IMR-90 (cell line): ENCODE results near the gene MYO1C. TPM values are rescaled to one million over a fixed set of nuclear protein-coding genes. Genes with fewer than 3 reads are reported as not detected.

Experiments used
- ATAC-seq: fragments of 200-7000 bp; cut with Tn5 transposase; 2 replicates; pipeline ENCODE4 v1.9.1; 2020; ENCODE audit warnings: low read depth, mild to moderate bottlenecking, moderate library complexity
- BruUV-seq: library from RNA; stranded (reverse); fragments of 400-500 nt; replicated peaks from 2 replicates; lab custom pipeline; 2021; lab: Mats Ljungman, UMichigan
- CTCF ChIA-PET: fragments of 300-600 bp; formaldehyde crosslinking; extraction: SDS; loops from one replicate; lab custom pipeline; 2021; ENCODE audit warnings: antibody characterized with exemption; lab: Yijun Ruan, JAX
- POLR2A ChIA-PET: fragments of 300-600 bp; sonication (Branson Sonifier 250); formaldehyde crosslinking; loops from one replicate; lab custom pipeline; 2022; ENCODE audit warnings: antibody characterized with exemption; ENCODE audit not compliant: unreplicated experiment; lab: Charles Lee
- DNase-seq: peaks from one replicate; pipeline ENCODE4 v3.0.0; 2013
- H2AFZ ChIP-seq: replicated peaks from 2 replicates; pipeline ENCODE3; 2013; ENCODE audit warnings: low read length, mild to moderate bottlenecking; ENCODE audit not compliant: poor library complexity
- H2AK5ac ChIP-seq: 2 replicates; pipeline ENCODE4 v1.6.1; 2013; ENCODE audit warnings: low read depth, low read length, inconsistent platforms
- H2AK9ac ChIP-seq: replicated peaks from 2 replicates; pipeline ENCODE3; 2013; ENCODE audit warnings: mild to moderate bottlenecking, low read depth, low read length, moderate library complexity; ENCODE audit not compliant: poor library complexity
- H2BK120ac ChIP-seq: 2 replicates; pipeline ENCODE4 v1.6.1; 2013; ENCODE audit warnings: low read depth, low read length, inconsistent platforms
- H2BK15ac ChIP-seq: 3 replicates; pipeline ENCODE4 v1.6.1; 2013; ENCODE audit warnings: low read depth, low read length, inconsistent platforms
- H2BK20ac ChIP-seq: 2 replicates; pipeline ENCODE4 v1.6.1; 2013; ENCODE audit warnings: low read depth, mild to moderate bottlenecking, inconsistent platforms, low read length, moderate library complexity
- H2BK5ac ChIP-seq: 2 replicates; pipeline ENCODE4 v1.6.1; 2013; ENCODE audit warnings: mild to moderate bottlenecking, low read depth, low read length, inconsistent platforms; ENCODE audit not compliant: poor library complexity, severe bottlenecking
- H3K14ac ChIP-seq: replicated peaks from 2 replicates; pipeline ENCODE4 v1.6.1; 2013; ENCODE audit warnings: low read depth, low read length, inconsistent platforms
- H3K18ac ChIP-seq: 2 replicates; pipeline ENCODE4 v1.6.1; 2013; ENCODE audit warnings: low read depth, low read length, control low read depth
- H3K23ac ChIP-seq: 2 replicates; pipeline ENCODE4 v1.6.1; 2013; ENCODE audit warnings: low read depth, low read length, inconsistent platforms
- H3K27ac ChIP-seq: 2 replicates; pipeline ENCODE4 v1.5.1; 2013; ENCODE audit warnings: mild to moderate bottlenecking, control low read depth, low read length; ENCODE audit not compliant: insufficient read depth
- H3K27me3 ChIP-seq: 2 replicates; pipeline ENCODE4 v1.6.1; 2013; ENCODE audit warnings: low read length; ENCODE audit not compliant: control insufficient read depth, insufficient read depth
- H3K36me3 ChIP-seq: 2 replicates; pipeline ENCODE4 v1.6.1; 2013; ENCODE audit warnings: low read length, mixed read lengths; ENCODE audit not compliant: control insufficient read depth, insufficient read depth
- H3K4ac ChIP-seq: 2 replicates; pipeline ENCODE4 v1.6.1; 2013; ENCODE audit warnings: low read depth, low read length, inconsistent platforms
- H3K4me1 ChIP-seq: 2 replicates; pipeline ENCODE4 v1.6.1; 2013; ENCODE audit warnings: low read length, mixed read lengths; ENCODE audit not compliant: control insufficient read depth, insufficient read depth
- H3K4me2 ChIP-seq: 2 replicates; pipeline ENCODE4 v1.6.1; 2013; ENCODE audit warnings: low read depth, mild to moderate bottlenecking, control low read depth, low read length, moderate library complexity
- H3K4me3 ChIP-seq: 2 replicates; pipeline ENCODE4 v1.5.1; 2013; ENCODE audit warnings: low read depth, mild to moderate bottlenecking, control low read depth, low read length, moderate library complexity; ENCODE audit not compliant: insufficient read depth
- H3K56ac ChIP-seq: 2 replicates; pipeline ENCODE4 v1.6.1; 2013; ENCODE audit warnings: low read length, inconsistent platforms; ENCODE audit not compliant: insufficient read depth; ENCODE audit errors: extremely low read depth
- H3K79me1 ChIP-seq, 2 experiments: 2 replicates each; pipeline ENCODE4 v1.6.1; 2013; ENCODE audit warnings: low read length in 2 of 2, inconsistent platforms in 1 of 2, low read depth in 1 of 2
- H3K9ac ChIP-seq: 2 replicates; pipeline ENCODE4 v1.6.1; 2013; ENCODE audit warnings: low read depth, low read length, control low read depth
- H3K9me1 ChIP-seq: 2 replicates; pipeline ENCODE4 v1.6.1; 2013; ENCODE audit warnings: low read length, inconsistent platforms; ENCODE audit not compliant: insufficient read depth
- H3K9me3 ChIP-seq: 2 replicates; pipeline ENCODE4 v1.6.1; 2013; ENCODE audit warnings: low read length; ENCODE audit not compliant: control insufficient read depth, insufficient read depth
- H4K20me1 ChIP-seq: 2 replicates; pipeline ENCODE4 v1.6.1; 2013; ENCODE audit warnings: low read length, inconsistent platforms; ENCODE audit not compliant: insufficient read depth
- H4K5ac ChIP-seq: 2 replicates; pipeline ENCODE4 v1.6.1; 2013; ENCODE audit warnings: mild to moderate bottlenecking, low read depth, low read length, control low read depth
- H4K8ac ChIP-seq, 2 experiments: 2 replicates each; pipeline ENCODE4 v1.6.1; 2013; ENCODE audit warnings: low read depth in 2 of 2, low read length in 2 of 2, control low read depth in 1 of 2, inconsistent platforms in 1 of 2
- H4K91ac ChIP-seq: 2 replicates; pipeline ENCODE4 v1.6.1; 2013; ENCODE audit warnings: low read depth, low read length, inconsistent platforms; ENCODE audit not compliant: insufficient read depth
- BHLHE40 ChIP-seq: fragments of 150-350 bp; IDR thresholded peaks from 2 replicates; pipeline ENCODE4 v1.6.1; 2016; ENCODE audit warnings: mild to moderate bottlenecking, low read depth, low read length
- CEBPB ChIP-seq: IDR thresholded peaks from 2 replicates; pipeline ENCODE4 v1.6.1; 2012; ENCODE audit warnings: low read depth, low read length, improper control_type of control experiment
- CHD1 ChIP-seq: IDR thresholded peaks from 2 replicates; pipeline ENCODE4 v1.6.1; 2012; ENCODE audit warnings: low read depth, low read length, improper control_type of control experiment
- FOS ChIP-seq: fragments of 150-350 bp; IDR thresholded peaks from 2 replicates; pipeline ENCODE4 v1.6.1; 2016; ENCODE audit warnings: low read depth, low read length
- MAFK ChIP-seq: IDR thresholded peaks from 2 replicates; pipeline ENCODE4 v1.6.1; 2012; ENCODE audit warnings: low read depth, low read length, improper control_type of control experiment
- MAZ ChIP-seq: IDR thresholded peaks from 2 replicates; pipeline ENCODE4 v1.6.1; 2012; ENCODE audit warnings: low read depth, mild to moderate bottlenecking, low read length, improper control_type of control experiment, moderate library complexity, borderline replicate concordance
- MXI1 ChIP-seq: IDR thresholded peaks from 2 replicates; pipeline ENCODE4 v1.6.1; 2012; ENCODE audit warnings: low read depth, mild to moderate bottlenecking, low read length, moderate library complexity, borderline replicate concordance
- NFE2L2 ChIP-seq: fragments of 150-350 bp; IDR thresholded peaks from 2 replicates; pipeline ENCODE4 v1.6.1; 2016; ENCODE audit warnings: low read depth, mild to moderate bottlenecking, low read length
- POLR2A ChIP-seq: IDR thresholded peaks from 2 replicates; pipeline ENCODE4 v1.6.1; 2012; ENCODE audit warnings: mild to moderate bottlenecking, low read depth, low read length
- RAD21 ChIP-seq: IDR thresholded peaks from 2 replicates; pipeline ENCODE4 v1.6.1; 2012; ENCODE audit warnings: low read length, improper control_type of control experiment
- RCOR1 ChIP-seq: IDR thresholded peaks from 2 replicates; pipeline ENCODE4 v1.6.1; 2012; ENCODE audit warnings: mild to moderate bottlenecking, low read length, improper control_type of control experiment; ENCODE audit not compliant: insufficient replicate concordance
- RFX5 ChIP-seq: IDR thresholded peaks from 2 replicates; pipeline ENCODE4 v1.8.0; 2012; ENCODE audit warnings: low read depth, mild to moderate bottlenecking, low read length, moderate library complexity
- SMC3 ChIP-seq: fragments of 150-350 bp; IDR thresholded peaks from 2 replicates; pipeline ENCODE4 v1.6.1; 2016; ENCODE audit warnings: low read depth, mild to moderate bottlenecking, antibody characterized with exemption, low read length, moderate library complexity
- WGBS, 2 experiments: methylation state at CpG; one replicate each; pipeline versions ENCODE4 v1.1.5 to v1.1.7; 2013; ENCODE audit warnings: missing lambda C conversion rate in 2 of 2; ENCODE audit not compliant: insufficient read length in 1 of 2; ENCODE audit errors: extremely low coverage in 2 of 2; 5-methylcytosine and 5-hydroxymethylcytosine counted together
- dilution Hi-C: fragments of 300-500 bp; cut with HindIII; formaldehyde crosslinking; loops from one replicate; pipeline ENCODE4 v1.14.3; 2018; ENCODE audit warnings: low sequenced_read_pairs; ENCODE audit not compliant: unreplicated experiment
- in situ Hi-C: fragments of 300-500 bp; cut with MboI; formaldehyde crosslinking; loops from 3 replicates; pipeline ENCODE4 v1.14.3; 2019; ENCODE audit warnings: low sequenced_read_pairs, inconsistent platforms, mixed read lengths
- intact Hi-C: fragments of 100-400 bp; cut with micrococcal nuclease; formaldehyde crosslinking; loops from 2 replicates; pipeline ENCODE4 v1.10.0; 2022
- polyA plus RNA-seq, 3 experiments: library from polyadenylated mRNA; depleted of rRNA; stranded (reverse); fragments of >200 nt; gene quantifications; 2 replicates each; pipeline ENCODE4 v1.2.3, GENCODE V29; 2012; ENCODE audit warnings: low replicate concordance in 1 of 3
- total RNA-seq: library from RNA; depleted of rRNA; stranded (reverse); fragments of >200 nt; gene quantifications from 2 replicates; pipeline ENCODE4 v1.2.3, GENCODE V29; 2012
- TF ChIP-seq, protein P1 (sequence below): conservative IDR thresholded peaks from 2 replicates; pipeline ENCODE4 v1.5.1; 2012; ENCODE audit warnings: mild to moderate bottlenecking, low read depth, low read length, improper control_type of control experiment
- TF ChIP-seq, protein P2 (sequence below): fragments of 150-350 bp; IDR thresholded peaks from 2 replicates; pipeline ENCODE4 v1.6.1; 2016; ENCODE audit warnings: low read depth, mild to moderate bottlenecking, low read length, moderate library complexity, borderline replicate concordance
- TF ChIP-seq, protein P3 (sequence below): fragments of 150-350 bp; IDR thresholded peaks from 2 replicates; pipeline ENCODE4 v1.6.1; 2017; ENCODE audit warnings: mild to moderate bottlenecking, antibody characterized with exemption, low read length, low read depth

The MYO1C gene
- total and polyA plus RNA-seq, 2 of the 4 experiments (the other 2 are of a cell fraction): 162 to 196 TPM

DNA sequence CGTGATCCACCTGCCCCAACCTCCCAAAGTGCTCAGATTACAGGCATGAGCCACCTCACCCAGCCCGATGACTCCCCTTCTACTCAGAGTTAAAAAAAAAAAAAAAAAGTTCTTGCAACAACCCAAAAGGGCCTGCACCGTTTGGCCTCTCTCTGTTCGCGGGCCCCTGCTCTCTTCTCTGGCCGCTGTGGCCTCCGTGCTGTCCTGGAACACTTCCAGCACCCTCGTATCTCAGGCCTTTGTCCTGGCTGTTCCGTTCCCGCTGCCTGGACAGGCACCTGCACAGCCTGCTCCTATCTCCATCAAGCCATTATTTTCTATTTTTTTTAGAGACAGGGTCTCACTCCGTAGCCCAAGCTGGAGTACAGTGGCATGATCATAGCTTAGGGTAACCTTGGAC lies 10.8 kb downstream of the MYO1C start:
- Histone ChIP-seq H3K4ac (no peak overlapping the region), H3K4me1 (peaks cover 8% of the 10 kb centered on the region; the same call in 1 of the 2 replicates), H3K27me3 (no peaks in the 10 kb centered on the region), H3K9me3 (no peaks in the 10 kb centered on the region), H3K18ac (no peak overlapping the region), H2BK120ac (no peak overlapping the region), H3K23ac (no peak overlapping the region; the same call in 1 of the 2 replicates), H2AFZ (no peak overlapping the region), H3K27ac (no peak overlapping the region), H4K20me1 (peaks cover 48% of the 10 kb centered on the region), H3K9ac (no peak overlapping the region), H2AK9ac (no peak overlapping the region), H2BK5ac (no peak overlapping the region), H2BK20ac (no peak overlapping the region), H3K14ac (no peak overlapping the region), H3K56ac (no peak overlapping the region), H4K8ac (no peak overlapping the region), H4K91ac (no peak overlapping the region), H3K36me3 (peaks cover 62% of the 10 kb centered on the region), H4K5ac (no peak overlapping the region), H3K79me1 (peaks cover 20 to 64% of the 10 kb centered on the region in 2 experiments), H3K4me3 (no peak overlapping the region), H2AK5ac (no peak overlapping the region), H3K9me1 (peaks cover 11% of the 10 kb centered on the region), H2BK15ac (no peak overlapping the region), H3K4me2 (no peak overlapping the region)
- no TSS peak for BruUV-seq
- no peak for ATAC-seq
- ChIA-PET CTCF (no interaction called here), POLR2A (interaction anchor here (0.6 kb wide), 1 partner anchor 252 kb away, joined by 3 read pairs; no protein-coding TSS in a partner anchor)
- WGBS, 2 experiments: 75% methylated on average over 6 of the region's 11 CpGs; no CpG with 5 or more reads in 1 of the 2 experiments
- no peak for DNase-seq
- in situ Hi-C loops (no loop called here), dilution Hi-C loops (no loop called here), intact Hi-C loops (no loop called here)
- TF ChIP-seq NFE2L2 (no peak), MAZ (no peak), FOS (no peak), RAD21 (no peak), MAFK (no peak), SMC3 (no peak), POLR2A (no peak), RCOR1 (no peak), CEBPB (no peak), RFX5 (no peak), CHD1 (no peak), BHLHE40 (no peak), MXI1 (no peak)
- TF ChIP-seq, protein P1, sequence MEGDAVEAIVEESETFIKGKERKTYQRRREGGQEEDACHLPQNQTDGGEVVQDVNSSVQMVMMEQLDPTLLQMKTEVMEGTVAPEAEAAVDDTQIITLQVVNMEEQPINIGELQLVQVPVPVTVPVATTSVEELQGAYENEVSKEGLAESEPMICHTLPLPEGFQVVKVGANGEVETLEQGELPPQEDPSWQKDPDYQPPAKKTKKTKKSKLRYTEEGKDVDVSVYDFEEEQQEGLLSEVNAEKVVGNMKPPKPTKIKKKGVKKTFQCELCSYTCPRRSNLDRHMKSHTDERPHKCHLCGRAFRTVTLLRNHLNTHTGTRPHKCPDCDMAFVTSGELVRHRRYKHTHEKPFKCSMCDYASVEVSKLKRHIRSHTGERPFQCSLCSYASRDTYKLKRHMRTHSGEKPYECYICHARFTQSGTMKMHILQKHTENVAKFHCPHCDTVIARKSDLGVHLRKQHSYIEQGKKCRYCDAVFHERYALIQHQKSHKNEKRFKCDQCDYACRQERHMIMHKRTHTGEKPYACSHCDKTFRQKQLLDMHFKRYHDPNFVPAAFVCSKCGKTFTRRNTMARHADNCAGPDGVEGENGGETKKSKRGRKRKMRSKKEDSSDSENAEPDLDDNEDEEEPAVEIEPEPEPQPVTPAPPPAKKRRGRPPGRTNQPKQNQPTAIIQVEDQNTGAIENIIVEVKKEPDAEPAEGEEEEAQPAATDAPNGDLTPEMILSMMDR: no peak
- TF ChIP-seq, protein P2, sequence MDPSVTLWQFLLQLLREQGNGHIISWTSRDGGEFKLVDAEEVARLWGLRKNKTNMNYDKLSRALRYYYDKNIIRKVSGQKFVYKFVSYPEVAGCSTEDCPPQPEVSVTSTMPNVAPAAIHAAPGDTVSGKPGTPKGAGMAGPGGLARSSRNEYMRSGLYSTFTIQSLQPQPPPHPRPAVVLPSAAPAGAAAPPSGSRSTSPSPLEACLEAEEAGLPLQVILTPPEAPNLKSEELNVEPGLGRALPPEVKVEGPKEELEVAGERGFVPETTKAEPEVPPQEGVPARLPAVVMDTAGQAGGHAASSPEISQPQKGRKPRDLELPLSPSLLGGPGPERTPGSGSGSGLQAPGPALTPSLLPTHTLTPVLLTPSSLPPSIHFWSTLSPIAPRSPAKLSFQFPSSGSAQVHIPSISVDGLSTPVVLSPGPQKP: no peak
- TF ChIP-seq, protein P3, sequence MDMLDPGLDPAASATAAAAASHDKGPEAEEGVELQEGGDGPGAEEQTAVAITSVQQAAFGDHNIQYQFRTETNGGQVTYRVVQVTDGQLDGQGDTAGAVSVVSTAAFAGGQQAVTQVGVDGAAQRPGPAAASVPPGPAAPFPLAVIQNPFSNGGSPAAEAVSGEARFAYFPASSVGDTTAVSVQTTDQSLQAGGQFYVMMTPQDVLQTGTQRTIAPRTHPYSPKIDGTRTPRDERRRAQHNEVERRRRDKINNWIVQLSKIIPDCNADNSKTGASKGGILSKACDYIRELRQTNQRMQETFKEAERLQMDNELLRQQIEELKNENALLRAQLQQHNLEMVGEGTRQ: no peak
